ENCODE measurements around the gene TIMP2.

DNA sequence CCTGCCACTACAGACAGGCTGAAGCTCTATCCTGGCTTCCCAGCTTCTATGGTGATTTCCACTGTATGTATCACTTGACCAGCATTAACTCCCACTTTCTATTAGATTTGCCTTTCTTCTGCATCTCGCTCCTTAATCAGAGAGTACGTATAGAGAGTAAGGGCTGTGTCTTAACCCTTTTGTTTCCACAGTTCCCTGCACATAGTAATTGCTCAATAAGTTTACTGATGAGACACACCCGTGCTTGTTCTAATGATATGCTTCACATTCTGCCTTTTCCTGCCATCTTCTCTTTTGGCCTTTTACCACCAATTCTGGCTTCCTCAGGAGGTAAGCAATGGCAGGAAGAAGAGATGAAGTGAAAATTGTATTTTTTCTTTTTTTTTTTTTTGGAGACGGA lies 64.0 kb downstream of the TIMP2 start:
- TF ChIP-seq, protein P1, sequence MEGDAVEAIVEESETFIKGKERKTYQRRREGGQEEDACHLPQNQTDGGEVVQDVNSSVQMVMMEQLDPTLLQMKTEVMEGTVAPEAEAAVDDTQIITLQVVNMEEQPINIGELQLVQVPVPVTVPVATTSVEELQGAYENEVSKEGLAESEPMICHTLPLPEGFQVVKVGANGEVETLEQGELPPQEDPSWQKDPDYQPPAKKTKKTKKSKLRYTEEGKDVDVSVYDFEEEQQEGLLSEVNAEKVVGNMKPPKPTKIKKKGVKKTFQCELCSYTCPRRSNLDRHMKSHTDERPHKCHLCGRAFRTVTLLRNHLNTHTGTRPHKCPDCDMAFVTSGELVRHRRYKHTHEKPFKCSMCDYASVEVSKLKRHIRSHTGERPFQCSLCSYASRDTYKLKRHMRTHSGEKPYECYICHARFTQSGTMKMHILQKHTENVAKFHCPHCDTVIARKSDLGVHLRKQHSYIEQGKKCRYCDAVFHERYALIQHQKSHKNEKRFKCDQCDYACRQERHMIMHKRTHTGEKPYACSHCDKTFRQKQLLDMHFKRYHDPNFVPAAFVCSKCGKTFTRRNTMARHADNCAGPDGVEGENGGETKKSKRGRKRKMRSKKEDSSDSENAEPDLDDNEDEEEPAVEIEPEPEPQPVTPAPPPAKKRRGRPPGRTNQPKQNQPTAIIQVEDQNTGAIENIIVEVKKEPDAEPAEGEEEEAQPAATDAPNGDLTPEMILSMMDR (conservative IDR thresholded peaks at IDR 0.05; ENCODE audit: low read depth in 2 of 2), result no peak
- TF ChIP-seq CREB1 (CRISPR knock-in tag; IDR thresholded peaks at IDR 0.05; ENCODE audit: low read depth) (no peak), POLR2AphosphoS5 (IDR thresholded peaks at IDR 0.05; ENCODE audit: low read depth) (no peak), EZH2 (IDR thresholded peaks at IDR 0.05; ENCODE audit: low read depth, unreplicated experiment) (no peak), ZNF114 (CRISPR knock-in tag; IDR thresholded peaks at IDR 0.05) (no peak), EZH2phosphoT487 (IDR thresholded peaks at IDR 0.05; ENCODE audit: unreplicated experiment) (no peak), ZNF331 (CRISPR knock-in tag; IDR thresholded peaks at IDR 0.05; ENCODE audit: low read depth) (no peak), JUNB (IDR thresholded peaks at IDR 0.05; ENCODE audit: unreplicated experiment) (no peak), STAT1 (IDR thresholded peaks at IDR 0.05; ENCODE audit: unreplicated experiment) (no peak), NANOG (IDR thresholded peaks at IDR 0.05; ENCODE audit: borderline replicate concordance) (no peak)
- TF ChIP-seq, protein P2, sequence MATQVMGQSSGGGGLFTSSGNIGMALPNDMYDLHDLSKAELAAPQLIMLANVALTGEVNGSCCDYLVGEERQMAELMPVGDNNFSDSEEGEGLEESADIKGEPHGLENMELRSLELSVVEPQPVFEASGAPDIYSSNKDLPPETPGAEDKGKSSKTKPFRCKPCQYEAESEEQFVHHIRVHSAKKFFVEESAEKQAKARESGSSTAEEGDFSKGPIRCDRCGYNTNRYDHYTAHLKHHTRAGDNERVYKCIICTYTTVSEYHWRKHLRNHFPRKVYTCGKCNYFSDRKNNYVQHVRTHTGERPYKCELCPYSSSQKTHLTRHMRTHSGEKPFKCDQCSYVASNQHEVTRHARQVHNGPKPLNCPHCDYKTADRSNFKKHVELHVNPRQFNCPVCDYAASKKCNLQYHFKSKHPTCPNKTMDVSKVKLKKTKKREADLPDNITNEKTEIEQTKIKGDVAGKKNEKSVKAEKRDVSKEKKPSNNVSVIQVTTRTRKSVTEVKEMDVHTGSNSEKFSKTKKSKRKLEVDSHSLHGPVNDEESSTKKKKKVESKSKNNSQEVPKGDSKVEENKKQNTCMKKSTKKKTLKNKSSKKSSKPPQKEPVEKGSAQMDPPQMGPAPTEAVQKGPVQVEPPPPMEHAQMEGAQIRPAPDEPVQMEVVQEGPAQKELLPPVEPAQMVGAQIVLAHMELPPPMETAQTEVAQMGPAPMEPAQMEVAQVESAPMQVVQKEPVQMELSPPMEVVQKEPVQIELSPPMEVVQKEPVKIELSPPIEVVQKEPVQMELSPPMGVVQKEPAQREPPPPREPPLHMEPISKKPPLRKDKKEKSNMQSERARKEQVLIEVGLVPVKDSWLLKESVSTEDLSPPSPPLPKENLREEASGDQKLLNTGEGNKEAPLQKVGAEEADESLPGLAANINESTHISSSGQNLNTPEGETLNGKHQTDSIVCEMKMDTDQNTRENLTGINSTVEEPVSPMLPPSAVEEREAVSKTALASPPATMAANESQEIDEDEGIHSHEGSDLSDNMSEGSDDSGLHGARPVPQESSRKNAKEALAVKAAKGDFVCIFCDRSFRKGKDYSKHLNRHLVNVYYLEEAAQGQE (IDR thresholded peaks at IDR 0.05; ENCODE audit: unreplicated experiment), result no peak
- TF ChIP-seq, protein P3, sequence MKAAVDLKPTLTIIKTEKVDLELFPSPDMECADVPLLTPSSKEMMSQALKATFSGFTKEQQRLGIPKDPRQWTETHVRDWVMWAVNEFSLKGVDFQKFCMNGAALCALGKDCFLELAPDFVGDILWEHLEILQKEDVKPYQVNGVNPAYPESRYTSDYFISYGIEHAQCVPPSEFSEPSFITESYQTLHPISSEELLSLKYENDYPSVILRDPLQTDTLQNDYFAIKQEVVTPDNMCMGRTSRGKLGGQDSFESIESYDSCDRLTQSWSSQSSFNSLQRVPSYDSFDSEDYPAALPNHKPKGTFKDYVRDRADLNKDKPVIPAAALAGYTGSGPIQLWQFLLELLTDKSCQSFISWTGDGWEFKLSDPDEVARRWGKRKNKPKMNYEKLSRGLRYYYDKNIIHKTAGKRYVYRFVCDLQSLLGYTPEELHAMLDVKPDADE (IDR thresholded peaks at IDR 0.05), result no peak
- TF ChIP-seq, protein P4, sequence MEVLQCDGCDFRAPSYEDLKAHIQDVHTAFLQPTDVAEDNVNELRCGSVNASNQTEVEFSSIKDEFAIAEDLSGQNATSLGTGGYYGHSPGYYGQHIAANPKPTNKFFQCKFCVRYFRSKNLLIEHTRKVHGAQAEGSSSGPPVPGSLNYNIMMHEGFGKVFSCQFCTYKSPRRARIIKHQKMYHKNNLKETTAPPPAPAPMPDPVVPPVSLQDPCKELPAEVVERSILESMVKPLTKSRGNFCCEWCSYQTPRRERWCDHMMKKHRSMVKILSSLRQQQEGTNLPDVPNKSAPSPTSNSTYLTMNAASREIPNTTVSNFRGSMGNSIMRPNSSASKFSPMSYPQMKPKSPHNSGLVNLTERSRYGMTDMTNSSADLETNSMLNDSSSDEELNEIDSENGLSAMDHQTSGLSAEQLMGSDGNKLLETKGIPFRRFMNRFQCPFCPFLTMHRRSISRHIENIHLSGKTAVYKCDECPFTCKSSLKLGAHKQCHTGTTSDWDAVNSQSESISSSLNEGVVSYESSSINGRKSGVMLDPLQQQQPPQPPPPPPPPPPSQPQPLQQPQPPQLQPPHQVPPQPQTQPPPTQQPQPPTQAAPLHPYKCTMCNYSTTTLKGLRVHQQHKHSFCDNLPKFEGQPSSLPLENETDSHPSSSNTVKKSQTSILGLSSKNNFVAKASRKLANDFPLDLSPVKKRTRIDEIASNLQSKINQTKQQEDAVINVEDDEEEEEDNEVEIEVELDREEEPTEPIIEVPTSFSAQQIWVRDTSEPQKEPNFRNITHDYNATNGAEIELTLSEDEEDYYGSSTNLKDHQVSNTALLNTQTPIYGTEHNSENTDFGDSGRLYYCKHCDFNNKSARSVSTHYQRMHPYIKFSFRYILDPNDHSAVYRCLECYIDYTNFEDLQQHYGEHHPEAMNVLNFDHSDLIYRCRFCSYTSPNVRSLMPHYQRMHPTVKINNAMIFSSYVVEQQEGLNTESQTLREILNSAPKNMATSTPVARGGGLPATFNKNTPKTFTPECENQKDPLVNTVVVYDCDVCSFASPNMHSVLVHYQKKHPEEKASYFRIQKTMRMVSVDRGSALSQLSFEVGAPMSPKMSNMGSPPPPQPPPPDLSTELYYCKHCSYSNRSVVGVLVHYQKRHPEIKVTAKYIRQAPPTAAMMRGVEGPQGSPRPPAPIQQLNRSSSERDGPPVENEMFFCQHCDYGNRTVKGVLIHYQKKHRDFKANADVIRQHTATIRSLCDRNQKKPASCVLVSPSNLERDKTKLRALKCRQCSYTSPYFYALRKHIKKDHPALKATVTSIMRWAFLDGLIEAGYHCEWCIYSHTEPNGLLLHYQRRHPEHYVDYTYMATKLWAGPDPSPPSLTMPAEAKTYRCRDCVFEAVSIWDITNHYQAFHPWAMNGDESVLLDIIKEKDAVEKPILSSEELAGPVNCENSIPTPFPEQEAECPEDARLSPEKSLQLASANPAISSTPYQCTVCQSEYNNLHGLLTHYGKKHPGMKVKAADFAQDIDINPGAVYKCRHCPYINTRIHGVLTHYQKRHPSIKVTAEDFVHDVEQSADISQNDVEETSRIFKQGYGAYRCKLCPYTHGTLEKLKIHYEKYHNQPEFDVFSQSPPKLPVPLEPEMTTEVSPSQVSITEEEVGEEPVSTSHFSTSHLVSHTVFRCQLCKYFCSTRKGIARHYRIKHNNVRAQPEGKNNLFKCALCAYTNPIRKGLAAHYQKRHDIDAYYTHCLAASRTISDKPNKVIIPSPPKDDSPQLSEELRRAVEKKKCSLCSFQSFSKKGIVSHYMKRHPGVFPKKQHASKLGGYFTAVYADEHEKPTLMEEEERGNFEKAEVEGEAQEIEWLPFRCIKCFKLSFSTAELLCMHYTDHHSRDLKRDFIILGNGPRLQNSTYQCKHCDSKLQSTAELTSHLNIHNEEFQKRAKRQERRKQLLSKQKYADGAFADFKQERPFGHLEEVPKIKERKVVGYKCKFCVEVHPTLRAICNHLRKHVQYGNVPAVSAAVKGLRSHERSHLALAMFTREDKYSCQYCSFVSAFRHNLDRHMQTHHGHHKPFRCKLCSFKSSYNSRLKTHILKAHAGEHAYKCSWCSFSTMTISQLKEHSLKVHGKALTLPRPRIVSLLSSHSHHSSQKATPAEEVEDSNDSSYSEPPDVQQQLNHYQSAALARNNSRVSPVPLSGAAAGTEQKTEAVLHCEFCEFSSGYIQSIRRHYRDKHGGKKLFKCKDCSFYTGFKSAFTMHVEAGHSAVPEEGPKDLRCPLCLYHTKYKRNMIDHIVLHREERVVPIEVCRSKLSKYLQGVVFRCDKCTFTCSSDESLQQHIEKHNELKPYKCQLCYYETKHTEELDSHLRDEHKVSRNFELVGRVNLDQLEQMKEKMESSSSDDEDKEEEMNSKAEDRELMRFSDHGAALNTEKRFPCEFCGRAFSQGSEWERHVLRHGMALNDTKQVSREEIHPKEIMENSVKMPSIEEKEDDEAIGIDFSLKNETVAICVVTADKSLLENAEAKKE (CRISPR knock-in tag; IDR thresholded peaks at IDR 0.05), result no peak

All from GM23338 (cell line).